IMR-90 (cell line): ENCODE data around the gene GFI1. TPM values are rescaled to one million over a fixed set of nuclear protein-coding genes. Genes with fewer than 3 reads are reported as not detected.

Source experiments
- ATAC-seq: fragments of 200-7000 bp; cut with Tn5 transposase; 2 replicates; pipeline ENCODE4 v1.9.1; 2020; ENCODE audit warnings: low read depth, mild to moderate bottlenecking, moderate library complexity
- BruUV-seq: library from RNA; stranded (reverse); fragments of 400-500 nt; replicated peaks from 2 replicates; lab custom pipeline; 2021; lab: Mats Ljungman, UMichigan
- CTCF ChIA-PET: fragments of 300-600 bp; formaldehyde crosslinking; extraction: SDS; loops from one replicate; lab custom pipeline; 2021; ENCODE audit warnings: antibody characterized with exemption; lab: Yijun Ruan, JAX
- POLR2A ChIA-PET: fragments of 300-600 bp; sonication (Branson Sonifier 250); formaldehyde crosslinking; loops from one replicate; lab custom pipeline; 2022; ENCODE audit warnings: antibody characterized with exemption; ENCODE audit not compliant: unreplicated experiment; lab: Charles Lee
- DNase-seq: peaks from one replicate; pipeline ENCODE4 v3.0.0; 2013
- H2AFZ ChIP-seq: replicated peaks from 2 replicates; pipeline ENCODE3; 2013; ENCODE audit warnings: low read length, mild to moderate bottlenecking; ENCODE audit not compliant: poor library complexity
- H2AK5ac ChIP-seq: 2 replicates; pipeline ENCODE4 v1.6.1; 2013; ENCODE audit warnings: low read depth, low read length, inconsistent platforms
- H2AK9ac ChIP-seq: replicated peaks from 2 replicates; pipeline ENCODE3; 2013; ENCODE audit warnings: mild to moderate bottlenecking, low read depth, low read length, moderate library complexity; ENCODE audit not compliant: poor library complexity
- H2BK120ac ChIP-seq: 2 replicates; pipeline ENCODE4 v1.6.1; 2013; ENCODE audit warnings: low read depth, low read length, inconsistent platforms
- H2BK15ac ChIP-seq: 3 replicates; pipeline ENCODE4 v1.6.1; 2013; ENCODE audit warnings: low read depth, low read length, inconsistent platforms
- H2BK20ac ChIP-seq: 2 replicates; pipeline ENCODE4 v1.6.1; 2013; ENCODE audit warnings: low read depth, mild to moderate bottlenecking, inconsistent platforms, low read length, moderate library complexity
- H2BK5ac ChIP-seq: 2 replicates; pipeline ENCODE4 v1.6.1; 2013; ENCODE audit warnings: mild to moderate bottlenecking, low read depth, low read length, inconsistent platforms; ENCODE audit not compliant: poor library complexity, severe bottlenecking
- H3K14ac ChIP-seq: replicated peaks from 2 replicates; pipeline ENCODE4 v1.6.1; 2013; ENCODE audit warnings: low read depth, low read length, inconsistent platforms
- H3K18ac ChIP-seq: 2 replicates; pipeline ENCODE4 v1.6.1; 2013; ENCODE audit warnings: low read depth, low read length, control low read depth
- H3K23ac ChIP-seq: 2 replicates; pipeline ENCODE4 v1.6.1; 2013; ENCODE audit warnings: low read depth, low read length, inconsistent platforms
- H3K27ac ChIP-seq: 2 replicates; pipeline ENCODE4 v1.5.1; 2013; ENCODE audit warnings: mild to moderate bottlenecking, control low read depth, low read length; ENCODE audit not compliant: insufficient read depth
- H3K27me3 ChIP-seq: 2 replicates; pipeline ENCODE4 v1.6.1; 2013; ENCODE audit warnings: low read length; ENCODE audit not compliant: control insufficient read depth, insufficient read depth
- H3K36me3 ChIP-seq: 2 replicates; pipeline ENCODE4 v1.6.1; 2013; ENCODE audit warnings: low read length, mixed read lengths; ENCODE audit not compliant: control insufficient read depth, insufficient read depth
- H3K4ac ChIP-seq: 2 replicates; pipeline ENCODE4 v1.6.1; 2013; ENCODE audit warnings: low read depth, low read length, inconsistent platforms
- H3K4me1 ChIP-seq: 2 replicates; pipeline ENCODE4 v1.6.1; 2013; ENCODE audit warnings: low read length, mixed read lengths; ENCODE audit not compliant: control insufficient read depth, insufficient read depth
- H3K4me2 ChIP-seq: 2 replicates; pipeline ENCODE4 v1.6.1; 2013; ENCODE audit warnings: low read depth, mild to moderate bottlenecking, control low read depth, low read length, moderate library complexity
- H3K4me3 ChIP-seq: 2 replicates; pipeline ENCODE4 v1.5.1; 2013; ENCODE audit warnings: low read depth, mild to moderate bottlenecking, control low read depth, low read length, moderate library complexity; ENCODE audit not compliant: insufficient read depth
- H3K56ac ChIP-seq: 2 replicates; pipeline ENCODE4 v1.6.1; 2013; ENCODE audit warnings: low read length, inconsistent platforms; ENCODE audit not compliant: insufficient read depth; ENCODE audit errors: extremely low read depth
- H3K79me1 ChIP-seq, 2 experiments: 2 replicates each; pipeline ENCODE4 v1.6.1; 2013; ENCODE audit warnings: low read length in 2 of 2, inconsistent platforms in 1 of 2, low read depth in 1 of 2
- H3K9ac ChIP-seq: 2 replicates; pipeline ENCODE4 v1.6.1; 2013; ENCODE audit warnings: low read depth, low read length, control low read depth
- H3K9me1 ChIP-seq: 2 replicates; pipeline ENCODE4 v1.6.1; 2013; ENCODE audit warnings: low read length, inconsistent platforms; ENCODE audit not compliant: insufficient read depth
- H3K9me3 ChIP-seq: 2 replicates; pipeline ENCODE4 v1.6.1; 2013; ENCODE audit warnings: low read length; ENCODE audit not compliant: control insufficient read depth, insufficient read depth
- H4K20me1 ChIP-seq: 2 replicates; pipeline ENCODE4 v1.6.1; 2013; ENCODE audit warnings: low read length, inconsistent platforms; ENCODE audit not compliant: insufficient read depth
- H4K5ac ChIP-seq: 2 replicates; pipeline ENCODE4 v1.6.1; 2013; ENCODE audit warnings: mild to moderate bottlenecking, low read depth, low read length, control low read depth
- H4K8ac ChIP-seq, 2 experiments: 2 replicates each; pipeline ENCODE4 v1.6.1; 2013; ENCODE audit warnings: low read depth in 2 of 2, low read length in 2 of 2, control low read depth in 1 of 2, inconsistent platforms in 1 of 2
- H4K91ac ChIP-seq: 2 replicates; pipeline ENCODE4 v1.6.1; 2013; ENCODE audit warnings: low read depth, low read length, inconsistent platforms; ENCODE audit not compliant: insufficient read depth
- BHLHE40 ChIP-seq: fragments of 150-350 bp; IDR thresholded peaks from 2 replicates; pipeline ENCODE4 v1.6.1; 2016; ENCODE audit warnings: mild to moderate bottlenecking, low read depth, low read length
- CEBPB ChIP-seq: IDR thresholded peaks from 2 replicates; pipeline ENCODE4 v1.6.1; 2012; ENCODE audit warnings: low read depth, low read length, improper control_type of control experiment
- CHD1 ChIP-seq: IDR thresholded peaks from 2 replicates; pipeline ENCODE4 v1.6.1; 2012; ENCODE audit warnings: low read depth, low read length, improper control_type of control experiment
- CTCF ChIP-seq: conservative IDR thresholded peaks from 2 replicates; pipeline ENCODE4 v1.5.1; 2012; ENCODE audit warnings: mild to moderate bottlenecking, low read depth, low read length, improper control_type of control experiment
- ELK1 ChIP-seq: fragments of 150-350 bp; IDR thresholded peaks from 2 replicates; pipeline ENCODE4 v1.6.1; 2016; ENCODE audit warnings: low read depth, mild to moderate bottlenecking, low read length, moderate library complexity, borderline replicate concordance
- FOS ChIP-seq: fragments of 150-350 bp; IDR thresholded peaks from 2 replicates; pipeline ENCODE4 v1.6.1; 2016; ENCODE audit warnings: low read depth, low read length
- MAFK ChIP-seq: IDR thresholded peaks from 2 replicates; pipeline ENCODE4 v1.6.1; 2012; ENCODE audit warnings: low read depth, low read length, improper control_type of control experiment
- MAZ ChIP-seq: IDR thresholded peaks from 2 replicates; pipeline ENCODE4 v1.6.1; 2012; ENCODE audit warnings: low read depth, mild to moderate bottlenecking, low read length, improper control_type of control experiment, moderate library complexity, borderline replicate concordance
- MXI1 ChIP-seq: IDR thresholded peaks from 2 replicates; pipeline ENCODE4 v1.6.1; 2012; ENCODE audit warnings: low read depth, mild to moderate bottlenecking, low read length, moderate library complexity, borderline replicate concordance
- NFE2L2 ChIP-seq: fragments of 150-350 bp; IDR thresholded peaks from 2 replicates; pipeline ENCODE4 v1.6.1; 2016; ENCODE audit warnings: low read depth, mild to moderate bottlenecking, low read length
- POLR2A ChIP-seq: IDR thresholded peaks from 2 replicates; pipeline ENCODE4 v1.6.1; 2012; ENCODE audit warnings: mild to moderate bottlenecking, low read depth, low read length
- RAD21 ChIP-seq: IDR thresholded peaks from 2 replicates; pipeline ENCODE4 v1.6.1; 2012; ENCODE audit warnings: low read length, improper control_type of control experiment
- RCOR1 ChIP-seq: IDR thresholded peaks from 2 replicates; pipeline ENCODE4 v1.6.1; 2012; ENCODE audit warnings: mild to moderate bottlenecking, low read length, improper control_type of control experiment; ENCODE audit not compliant: insufficient replicate concordance
- RFX5 ChIP-seq: IDR thresholded peaks from 2 replicates; pipeline ENCODE4 v1.8.0; 2012; ENCODE audit warnings: low read depth, mild to moderate bottlenecking, low read length, moderate library complexity
- SMC3 ChIP-seq: fragments of 150-350 bp; IDR thresholded peaks from 2 replicates; pipeline ENCODE4 v1.6.1; 2016; ENCODE audit warnings: low read depth, mild to moderate bottlenecking, antibody characterized with exemption, low read length, moderate library complexity
- WGBS, 2 experiments: methylation state at CpG; one replicate each; pipeline versions ENCODE4 v1.1.5 to v1.1.7; 2013; ENCODE audit warnings: missing lambda C conversion rate in 2 of 2; ENCODE audit not compliant: insufficient read length in 1 of 2; ENCODE audit errors: extremely low coverage in 2 of 2; 5-methylcytosine and 5-hydroxymethylcytosine counted together
- dilution Hi-C: fragments of 300-500 bp; cut with HindIII; formaldehyde crosslinking; loops from one replicate; pipeline ENCODE4 v1.14.3; 2018; ENCODE audit warnings: low sequenced_read_pairs; ENCODE audit not compliant: unreplicated experiment
- in situ Hi-C: fragments of 300-500 bp; cut with MboI; formaldehyde crosslinking; loops from 3 replicates; pipeline ENCODE4 v1.14.3; 2019; ENCODE audit warnings: low sequenced_read_pairs, inconsistent platforms, mixed read lengths
- intact Hi-C: fragments of 100-400 bp; cut with micrococcal nuclease; formaldehyde crosslinking; loops from 2 replicates; pipeline ENCODE4 v1.10.0; 2022
- polyA plus RNA-seq, 3 experiments: library from polyadenylated mRNA; depleted of rRNA; stranded (reverse); fragments of >200 nt; gene quantifications; 2 replicates each; pipeline ENCODE4 v1.2.3, GENCODE V29; 2012; ENCODE audit warnings: low replicate concordance in 1 of 3
- total RNA-seq: library from RNA; depleted of rRNA; stranded (reverse); fragments of >200 nt; gene quantifications from 2 replicates; pipeline ENCODE4 v1.2.3, GENCODE V29; 2012

The GFI1 gene
- total and polyA plus RNA-seq, 2 of the 4 experiments (the other 2 are of a cell fraction) = under 0.01 to 0.21 TPM

- no TSS peak for BruUV-seq
- no peak for TF ChIP-seq MAZ
- TF ChIP-seq CHD1 = no peak
- TF ChIP-seq RAD21 = no peak
- no peak for TF ChIP-seq MXI1
- TF ChIP-seq FOS = no peak
- TF ChIP-seq RFX5 = no peak
- TF ChIP-seq RCOR1 = no peak
- TF ChIP-seq CEBPB = no peak
- TF ChIP-seq CTCF = no peak
- TF ChIP-seq SMC3 = no peak
- TF ChIP-seq NFE2L2 = no peak
- TF ChIP-seq ELK1 = no peak
- TF ChIP-seq POLR2A = no peak
- TF ChIP-seq BHLHE40 = no peak
- TF ChIP-seq MAFK = no peak
Measured at GRCh38 chr1:92470216-92470615, 16.5 kb downstream of the GFI1 start.

More at GRCh38 chr1:92470216-92470615, 16.5 kb downstream of the GFI1 start:
- CTCF ChIA-PET = no interaction called here
- H2BK15ac ChIP-seq = no peak overlapping the region
- H3K56ac ChIP-seq = no peak overlapping the region
- H2BK20ac ChIP-seq = no peak overlapping the region
- no peak overlapping the region for H3K4ac ChIP-seq
- H3K4me3 ChIP-seq = no peak overlapping the region
- H3K36me3 ChIP-seq = no peaks in the 10 kb centered on the region
- H3K4me2 ChIP-seq = no peak overlapping the region
- POLR2A ChIA-PET = no interaction called here
- no peak overlapping the region for H3K27ac ChIP-seq
- H3K9ac ChIP-seq = no peak overlapping the region
- H4K5ac ChIP-seq = no peak overlapping the region
- H3K79me1 ChIP-seq = no peaks in the 10 kb centered on the region
- no peak overlapping the region for H2BK5ac ChIP-seq
- H3K23ac ChIP-seq = no peak overlapping the region
- dilution Hi-C loops (no loop called here), in situ Hi-C loops (no loop called here), intact Hi-C loops (no loop called here)
- H3K18ac ChIP-seq = no peak overlapping the region
- no peak overlapping the region for H2AK9ac ChIP-seq
- no peaks in the 10 kb centered on the region for H4K20me1 ChIP-seq
- no peak overlapping the region for H4K8ac ChIP-seq
- H3K9me1 ChIP-seq = peaks cover 3% of the 10 kb centered on the region; the same call in 1 of the 2 replicates
- ATAC-seq (no peak), DNase-seq (no peak)
- peaks cover 29% of the 10 kb centered on the region for H3K27me3 ChIP-seq
- H3K14ac ChIP-seq = no peak overlapping the region
- H2AK5ac ChIP-seq = no peak overlapping the region
- WGBS, 2 experiments = no CpG with 5 or more reads among the region's 1 CpG
- H3K4me1 ChIP-seq = no peaks in the 10 kb centered on the region
- H2AFZ ChIP-seq = no peak overlapping the region
- no peak overlapping the region for H2BK120ac ChIP-seq
- H4K91ac ChIP-seq = no peak overlapping the region
- no peaks in the 10 kb centered on the region for H3K9me3 ChIP-seq
